PC-3 (cell line): ENCODE results near the gene ZNF254. TPM values are rescaled to one million over a fixed set of nuclear protein-coding genes. Genes with fewer than 3 reads are reported as not detected.

Experiments used
- ATAC-seq: fragments of 200-7000 bp; cut with Tn5 transposase; 2 replicates; pipeline ENCODE4 v1.9.1; 2020; ENCODE audit warnings: mild to moderate bottlenecking, moderate library complexity
- BruUV-seq: library from RNA; stranded (reverse); fragments of 400-500 nt; replicated peaks from 2 replicates; lab custom pipeline; 2021; lab: Mats Ljungman, UMichigan
- CTCF ChIA-PET: fragments of 300-600 bp; sonication (Branson Sonifier 250); formaldehyde crosslinking; loops from one replicate; lab custom pipeline; 2022; ENCODE audit warnings: antibody characterized with exemption; lab: Charles Lee
- POLR2A ChIA-PET: fragments of 300-600 bp; sonication (Branson Sonifier 250); formaldehyde crosslinking; loops from one replicate; lab custom pipeline; 2022; ENCODE audit warnings: antibody characterized with exemption; ENCODE audit not compliant: unreplicated experiment; lab: Charles Lee
- DNase-seq: peaks from one replicate; pipeline ENCODE4 v3.0.0-alpha.2; 2015
- H2AFZ ChIP-seq: fragments of 300-600 bp; sonication (generic); 2 replicates; pipeline ENCODE4 v1.6.0; 2016; ENCODE audit warnings: antibody characterized with exemption, low read length
- H3F3A ChIP-seq: fragments of 300-600 bp; sonication (generic); one replicate; pipeline ENCODE4 v1.6.0; 2017; ENCODE audit warnings: antibody characterized with exemption, low read length, control low read depth, mild to moderate bottlenecking; ENCODE audit not compliant: unreplicated experiment
- H3K27ac ChIP-seq: fragments of 300-600 bp; sonication (generic); 2 replicates; pipeline ENCODE4 v1.5.1; 2016; ENCODE audit warnings: mild to moderate bottlenecking, low read length
- H3K27me3 ChIP-seq: fragments of 300-600 bp; sonication (generic); 2 replicates; pipeline ENCODE4 v1.6.1; 2016; ENCODE audit warnings: low read length, mixed read lengths
- H3K36me3 ChIP-seq: fragments of 300-600 bp; sonication (generic); 2 replicates; pipeline ENCODE4 v1.6.1; 2016; ENCODE audit warnings: low read depth, mixed run types, low read length, mixed read lengths
- H3K4me1 ChIP-seq: fragments of 300-600 bp; sonication (generic); 2 replicates; pipeline ENCODE4 v1.5.1; 2016; ENCODE audit warnings: low read length; ENCODE audit not compliant: insufficient read depth
- H3K4me2 ChIP-seq: fragments of 300-600 bp; sonication (generic); 2 replicates; pipeline ENCODE4 v1.6.0; 2016; ENCODE audit warnings: low read length
- H3K4me3 ChIP-seq: fragments of 300-600 bp; sonication (generic); 2 replicates; pipeline ENCODE4 v1.5.1; 2016; ENCODE audit warnings: mild to moderate bottlenecking, low read length, mixed read lengths
- H3K79me2 ChIP-seq: fragments of 300-600 bp; sonication (generic); 2 replicates; pipeline ENCODE4 v1.6.1; 2017; ENCODE audit warnings: low read length, mixed read lengths
- H3K9ac ChIP-seq: fragments of 300-600 bp; sonication (generic); 2 replicates; pipeline ENCODE4 v1.6.0; 2016; ENCODE audit warnings: mild to moderate bottlenecking, low read length
- H3K9me2 ChIP-seq: fragments of 300-600 bp; sonication (generic); replicated peaks from 2 replicates; pipeline ENCODE4 v1.6.1; 2016; ENCODE audit warnings: mixed run types, low read length, mixed read lengths
- H3K9me3 ChIP-seq: fragments of 300-600 bp; sonication (generic); 2 replicates; pipeline ENCODE4 v1.6.1; 2016; ENCODE audit warnings: low read length, mixed read lengths
- H4K20me1 ChIP-seq: fragments of 300-600 bp; sonication (generic); 2 replicates; pipeline ENCODE4 v1.6.1; 2016; ENCODE audit warnings: low read length, mixed read lengths
- CTCF ChIP-seq: fragments of 300-600 bp; sonication (generic); conservative IDR thresholded peaks from 2 replicates; pipeline ENCODE4 v1.5.1; 2017; ENCODE audit warnings: antibody characterized with exemption, low read depth, mild to moderate bottlenecking, low read length
- EZH2 ChIP-seq: fragments of 300-600 bp; sonication (generic); IDR thresholded peaks from one replicate; pipeline ENCODE4 v1.6.1; 2017; ENCODE audit warnings: antibody characterized with exemption, mild to moderate bottlenecking, low read length; ENCODE audit not compliant: unreplicated experiment
- EZH2phosphoT487 ChIP-seq: fragments of 300-600 bp; sonication (generic); IDR thresholded peaks from 2 replicates; pipeline ENCODE4 v1.6.1; 2018; ENCODE audit warnings: mild to moderate bottlenecking, antibody characterized with exemption, low read length, borderline replicate concordance
- intact Hi-C: fragments of 100-400 bp; cut with micrococcal nuclease; formaldehyde crosslinking; loops from 2 replicates; pipeline ENCODE4 v1.9.0; 2023
- total RNA-seq: library from RNA; depleted of rRNA; stranded (reverse); fragments of >200 nt; gene quantifications from 2 replicates; pipeline ENCODE4 v1.2.3, GENCODE V29; 2014

ZNF254 gene
- total RNA-seq, 1 experiment from 2014 or later, result 9.3 TPM

GRCh38 chr19:24051516-24051915 lies 35.5 kb upstream of the ZNF254 start:
- ChIA-PET CTCF (no interaction called here), POLR2A (no interaction called here)
- no peaks in the 10 kb centered on the region for H3K9me2 ChIP-seq
- H3K27ac ChIP-seq, result no peak overlapping the region
- no peak overlapping the region for H3K4me3 ChIP-seq
- peaks cover 10% of the 10 kb centered on the region for H3F3A ChIP-seq
- peaks cover 6% of the 10 kb centered on the region; the same call in 1 of the 2 replicates for H4K20me1 ChIP-seq
- no peak overlapping the region for H3K4me2 ChIP-seq
- H3K36me3 ChIP-seq, result peaks cover 73% of the 10 kb centered on the region
- no peaks in the 10 kb centered on the region for H3K9me3 ChIP-seq
- H3K27me3 ChIP-seq, result no peaks in the 10 kb centered on the region
- peaks cover 26% of the 10 kb centered on the region for H3K4me1 ChIP-seq
- H2AFZ ChIP-seq, result no peak overlapping the region
- intact Hi-C loops, result loop anchor here (5.0 kb wide), 1 partner anchor 134 kb away; no protein-coding TSS in a partner anchor
- no peak overlapping the region for H3K9ac ChIP-seq
- BruUV-seq, result no TSS peak
- ATAC-seq, result no peak
- DNase-seq, result no peak
- H3K79me2 ChIP-seq, result no peaks in the 10 kb centered on the region
- TF ChIP-seq EZH2, result no peak
- TF ChIP-seq EZH2phosphoT487, result no peak
- no peak for TF ChIP-seq CTCF

GRCh38 chr19:24052811-24053210 lies 34.2 kb upstream of the ZNF254 start:
- no peak for ATAC-seq
- Histone ChIP-seq H3K4me1 (peaks cover 26% of the 10 kb centered on the region), H3F3A (peaks cover 10% of the 10 kb centered on the region), H3K27me3 (no peaks in the 10 kb centered on the region), H3K9me2 (no peaks in the 10 kb centered on the region), H2AFZ (no peak overlapping the region), H3K4me2 (no peak overlapping the region), H4K20me1 (peaks cover 6% of the 10 kb centered on the region; the same call in 1 of the 2 replicates), H3K9ac (no peak overlapping the region), H3K4me3 (no peak overlapping the region), H3K79me2 (no peaks in the 10 kb centered on the region), H3K27ac (peak overlapping the region; percentile 94), H3K9me3 (no peaks in the 10 kb centered on the region), H3K36me3 (peaks cover 77% of the 10 kb centered on the region)
- CTCF ChIA-PET, result no interaction called here
- POLR2A ChIA-PET, result no interaction called here
- TF ChIP-seq CTCF (no peak), EZH2phosphoT487 (no peak), EZH2 (no peak)
- DNase-seq, result no peak
- BruUV-seq, result no TSS peak
- intact Hi-C loops, result loop anchor here (5.0 kb wide), 1 partner anchor 136 kb away; no protein-coding TSS in a partner anchor

DNA sequence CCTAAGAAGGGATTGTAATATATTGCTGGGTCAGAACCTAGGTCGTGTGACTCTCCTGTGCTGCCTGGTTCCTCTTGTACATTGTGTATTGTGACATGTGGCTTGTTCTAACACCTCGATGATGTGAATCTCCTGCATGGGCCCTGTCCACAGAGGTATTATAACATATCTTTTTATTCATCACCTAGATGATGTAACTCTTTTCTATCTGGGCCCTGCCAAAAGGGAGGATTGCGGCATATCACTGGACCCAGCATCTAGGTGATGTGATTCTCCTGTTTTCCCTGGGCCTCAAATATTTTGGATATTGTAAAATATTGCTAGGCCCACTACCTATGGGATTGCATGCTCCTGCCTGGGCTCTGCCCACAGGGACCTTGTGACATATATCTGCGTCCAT lies 33.4 kb upstream of the ZNF254 start:
- intact Hi-C loops, result loop anchor here (5.0 kb wide), 1 partner anchor 136 kb away; no protein-coding TSS in a partner anchor
- Histone ChIP-seq H3K27ac (peak overlapping the region; percentile 94), H3K4me2 (peak overlapping the region; percentile 29), H3K79me2 (no peaks in the 10 kb centered on the region), H3K9me2 (no peaks in the 10 kb centered on the region), H3K4me3 (no peak overlapping the region), H3K36me3 (peaks cover 74% of the 10 kb centered on the region), H3K9ac (no peak overlapping the region), H4K20me1 (peaks cover 6% of the 10 kb centered on the region; the same call in 1 of the 2 replicates), H3K4me1 (peaks cover 26% of the 10 kb centered on the region), H3K27me3 (no peaks in the 10 kb centered on the region), H3K9me3 (no peaks in the 10 kb centered on the region), H2AFZ (no peak overlapping the region), H3F3A (peaks cover 10% of the 10 kb centered on the region)
- ChIA-PET CTCF (no interaction called here), POLR2A (interaction anchor here (0.6 to 0.9 kb wide), 2 partner anchors 19 to 21 kb away, joined by 4 to 5 read pairs; no protein-coding TSS in a partner anchor)
- no peak for TF ChIP-seq EZH2phosphoT487
- TF ChIP-seq CTCF, result no peak
- no peak for TF ChIP-seq EZH2
- ATAC-seq (no peak), DNase-seq (no peak)
- no TSS peak for BruUV-seq
